Activated T-helper 1 cell treated with anti-CD3 and anti-CD28 coated beads, Interleukin-2, amount 50 U/mL, for 16 hours (primary cell): Measurements from ENCODE around the gene ZNF385D.

Experiments
- DNase-seq, 2 donors: peaks; one replicate each; pipeline ENCODE4 v3.0.0-alpha.2; 2020; ENCODE audit warnings: low read depth in 1 of 2, low spot score in 1 of 2

The ZNF385D gene

GRCh38 chr3:21682206-21682605 lies 68.8 kb downstream of the ZNF385D start:
- no peak for DNase-seq

DNA sequence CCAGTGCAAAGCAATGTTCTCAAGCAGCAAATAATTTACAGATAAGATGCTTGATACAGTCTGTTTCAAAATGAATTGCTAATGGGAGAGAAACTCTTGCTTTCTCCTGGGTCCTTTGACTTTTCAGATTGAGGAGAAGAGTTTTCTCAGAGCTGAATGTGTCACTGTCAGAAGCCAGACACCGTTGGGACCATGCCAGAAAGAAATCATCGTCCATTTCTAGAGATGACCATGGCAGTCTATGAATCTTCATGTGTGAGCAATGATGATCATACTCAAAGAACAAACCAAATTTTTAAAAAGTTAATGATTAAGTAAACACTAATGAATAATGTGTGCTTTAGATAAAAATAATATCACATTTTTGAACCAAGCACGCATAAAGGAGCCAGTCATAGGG lies 77.6 kb downstream of the ZNF385D start:
- DNase-seq, result no peak

DNA sequence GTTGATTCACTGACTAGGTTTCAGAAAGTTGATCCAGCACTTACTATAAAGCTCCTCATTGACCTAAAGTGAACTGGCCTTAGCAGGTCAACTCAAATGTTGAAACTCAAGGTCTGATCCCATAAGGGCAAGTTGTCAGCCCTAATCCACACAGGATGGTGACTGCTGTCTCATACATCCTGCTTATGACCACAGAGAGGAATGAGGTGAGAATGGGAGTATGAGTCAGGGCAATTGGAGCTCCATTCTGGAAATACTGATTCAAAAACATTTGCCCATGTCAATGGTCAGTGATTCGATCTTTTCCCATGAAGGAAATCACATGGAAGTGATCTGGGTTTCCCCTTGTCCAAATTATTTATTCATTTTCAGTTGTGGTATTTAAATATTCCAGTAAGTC lies 78.7 kb downstream of the ZNF385D start:
- DNase-seq, result no peak

DNA sequence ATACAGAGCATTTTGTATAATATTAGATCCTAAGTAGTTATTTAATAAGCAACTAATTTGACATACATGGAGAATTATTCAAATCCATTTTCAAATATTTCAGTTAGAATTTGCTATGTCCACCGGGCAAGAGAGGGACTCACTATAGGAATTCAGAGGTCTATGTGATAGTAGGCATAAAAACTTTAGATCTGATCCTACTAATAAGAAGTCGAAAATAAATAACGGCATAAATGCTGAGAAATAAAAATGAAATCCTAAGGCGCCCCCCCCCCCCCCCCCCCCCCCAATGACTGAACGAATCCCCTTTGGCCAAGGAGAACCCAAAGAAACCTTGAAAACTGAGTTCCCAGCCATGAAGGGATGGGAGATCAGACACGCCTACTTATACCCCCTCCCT lies 80.6 kb downstream of the ZNF385D start:
- DNase-seq, result no peak

GRCh38 chr3:21668012-21668411 lies 83.0 kb downstream of the ZNF385D start:
- no peak for DNase-seq

DNA sequence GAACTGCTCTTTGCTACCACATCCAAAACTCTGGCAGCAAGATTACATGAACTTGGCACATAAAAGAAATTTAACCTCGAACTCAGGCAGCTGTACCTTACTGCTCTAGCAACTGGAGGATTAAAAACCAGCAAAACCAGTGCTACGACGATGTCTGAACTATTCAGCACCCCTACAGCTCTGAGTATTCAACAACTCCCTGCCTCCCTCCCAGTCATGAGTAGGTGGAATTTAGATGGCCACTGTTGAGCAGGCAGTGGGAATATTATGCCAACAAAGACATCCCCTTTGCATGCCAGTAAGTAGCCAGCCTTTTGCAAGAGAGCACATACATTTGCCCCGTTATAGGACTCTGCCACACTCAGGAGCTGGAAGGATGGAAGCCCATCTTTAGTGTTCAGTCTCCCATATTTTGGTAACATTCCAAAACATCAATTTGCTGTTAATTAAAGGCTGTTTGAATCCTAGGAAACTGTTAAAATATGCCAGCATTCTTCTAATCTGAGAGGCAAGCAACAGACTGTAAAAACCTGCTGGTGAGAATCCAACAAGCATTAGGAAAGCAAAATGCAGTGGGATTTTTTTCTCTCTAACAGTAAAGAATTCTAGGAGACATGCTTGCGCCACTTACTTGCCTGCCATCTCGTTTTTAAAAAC lies 85.4 kb downstream of the ZNF385D start:
- DNase-seq, result no peak

DNA sequence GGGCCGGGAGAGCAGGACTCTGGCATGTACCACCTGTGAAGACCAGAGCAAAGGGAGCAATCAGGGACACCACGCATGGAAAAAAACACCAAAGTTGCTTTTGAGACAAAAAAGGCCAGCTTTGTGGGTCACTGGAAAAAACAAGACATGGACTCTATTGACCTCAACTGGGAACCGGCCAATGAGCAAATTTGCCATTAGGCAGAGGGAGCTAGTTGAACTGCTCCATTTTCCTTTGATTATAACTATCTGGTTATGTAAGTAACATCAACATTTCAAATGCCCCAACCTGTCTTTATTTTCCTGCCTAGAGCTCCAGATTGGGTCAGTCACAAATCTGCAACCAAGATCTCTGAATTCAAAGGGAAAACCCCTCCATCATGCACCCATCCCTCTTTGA lies 86.0 kb downstream of the ZNF385D start:
- DNase-seq, result no peak

- no peak for DNase-seq
Observed at GRCh38 chr3:21662403-21662802, 88.6 kb downstream of the ZNF385D start.

GRCh38 chr3:21654662-21655061 lies 96.3 kb downstream of the ZNF385D start:
- no peak for DNase-seq

DNA sequence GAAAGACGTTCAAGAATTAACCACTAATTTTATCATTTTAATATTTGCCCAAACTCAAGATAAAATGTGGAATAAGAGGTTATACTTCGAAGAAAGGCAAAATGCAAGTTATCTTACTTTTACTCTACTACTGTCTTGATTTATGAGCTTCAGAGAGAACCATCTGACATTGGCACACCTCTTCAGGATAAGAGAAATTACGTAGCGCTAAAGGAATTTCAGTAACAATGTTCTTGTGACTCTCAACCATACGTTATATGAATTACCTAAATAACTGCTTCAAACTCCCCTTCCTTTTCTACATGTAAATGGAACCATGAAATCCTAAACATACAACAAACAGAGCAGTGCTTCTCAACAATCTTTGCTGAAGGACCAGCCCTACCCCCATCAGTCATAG lies 96.8 kb downstream of the ZNF385D start:
- no peak for DNase-seq

DNA sequence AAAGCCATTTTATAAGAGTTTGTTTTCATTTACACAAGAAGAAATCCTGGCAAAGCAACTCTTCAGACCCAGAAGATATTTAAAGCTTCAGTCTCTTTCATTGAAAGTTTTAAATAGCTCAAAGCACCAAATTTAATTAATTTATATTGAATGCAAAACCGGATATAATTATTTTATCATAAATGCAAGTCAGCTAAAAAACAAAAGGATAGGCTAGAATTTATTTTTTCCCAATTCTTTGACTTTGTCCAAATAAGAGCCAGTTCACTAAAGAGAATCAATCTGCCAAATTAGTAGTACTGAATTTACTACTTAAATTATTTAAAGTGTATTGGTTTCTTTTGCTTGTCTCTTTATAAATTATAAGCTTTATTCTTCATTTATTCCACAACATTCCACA lies 101.5 kb downstream of the ZNF385D start:
- DNase-seq, result no peak

DNA sequence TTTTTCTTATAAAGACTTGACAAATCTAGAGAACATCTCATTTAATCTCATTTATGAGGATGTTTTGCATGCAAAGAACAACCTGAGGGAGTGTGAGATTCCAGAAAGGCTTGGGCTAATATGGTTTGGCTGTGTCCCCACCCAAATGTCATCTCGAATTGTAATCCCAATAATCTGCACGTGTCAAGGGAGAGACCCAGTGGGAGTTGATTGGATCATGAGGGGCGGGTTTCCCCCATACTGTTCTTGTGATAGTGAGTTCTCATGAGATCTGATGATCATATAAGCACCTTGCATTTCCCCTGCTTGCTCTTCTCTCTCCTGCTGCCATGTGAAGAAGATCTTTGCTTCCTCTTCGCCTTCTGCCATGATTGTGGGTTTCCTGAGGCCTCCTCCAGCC lies 103.0 kb downstream of the ZNF385D start:
- no peak for DNase-seq

DNA sequence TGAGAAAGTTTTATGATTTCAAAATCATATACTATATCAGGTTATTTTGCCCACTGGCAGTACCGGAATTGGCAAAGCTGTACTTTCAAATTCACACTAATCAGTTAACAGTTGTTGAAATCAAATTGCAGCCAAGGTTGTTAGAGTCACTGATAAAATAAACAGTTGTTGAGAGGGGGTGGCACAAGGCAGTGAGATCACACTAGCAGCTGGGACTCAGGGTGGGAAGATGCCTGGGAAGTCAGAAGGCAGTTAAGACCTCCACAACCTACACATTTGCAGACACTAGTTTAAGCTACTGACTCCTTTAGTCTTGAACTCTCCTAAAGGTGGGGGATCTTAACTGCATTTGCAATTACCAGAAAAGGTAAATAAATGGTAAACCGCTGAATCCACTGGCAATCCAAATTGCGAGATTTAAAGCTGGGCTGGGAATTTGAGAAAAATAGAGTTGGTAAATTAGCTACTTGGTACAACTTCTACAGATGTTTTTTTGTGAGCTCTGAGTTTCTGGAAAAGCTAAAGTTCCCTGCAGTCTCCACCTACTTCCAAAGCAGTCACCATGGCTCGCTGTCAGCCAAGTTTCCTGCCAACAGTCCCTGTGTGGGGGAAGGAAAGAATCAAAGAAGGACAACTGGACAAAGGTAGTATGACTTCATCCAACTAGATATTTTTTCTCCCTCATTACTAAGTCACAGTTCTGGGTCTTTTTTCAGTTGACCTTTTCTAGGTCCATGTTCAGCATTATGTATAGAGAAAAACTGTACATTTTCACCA lies 105.7 kb downstream of the ZNF385D start:
- DNase-seq, result no peak

GRCh38 chr3:21644268-21644667 lies 106.7 kb downstream of the ZNF385D start:
- no peak for DNase-seq

DNA sequence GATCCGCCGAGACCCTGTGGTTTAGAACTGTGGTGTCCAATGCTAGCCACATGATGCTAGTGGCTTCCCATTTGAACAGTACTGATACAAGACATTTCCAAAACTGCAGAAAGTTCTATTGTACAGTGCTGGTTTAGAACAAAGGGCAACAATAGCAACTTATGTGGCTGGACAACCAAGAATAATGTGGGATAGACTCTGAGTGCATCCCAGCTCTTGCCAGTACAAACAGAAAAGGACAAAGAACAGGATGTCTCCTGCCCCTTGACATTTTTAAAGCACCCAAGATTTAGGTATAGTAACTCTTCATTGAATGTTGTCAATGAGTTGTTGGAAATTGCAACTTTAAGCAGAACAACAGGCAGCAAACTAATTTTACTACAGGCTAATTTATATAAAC lies 107.3 kb downstream of the ZNF385D start:
- no peak for DNase-seq

DNA sequence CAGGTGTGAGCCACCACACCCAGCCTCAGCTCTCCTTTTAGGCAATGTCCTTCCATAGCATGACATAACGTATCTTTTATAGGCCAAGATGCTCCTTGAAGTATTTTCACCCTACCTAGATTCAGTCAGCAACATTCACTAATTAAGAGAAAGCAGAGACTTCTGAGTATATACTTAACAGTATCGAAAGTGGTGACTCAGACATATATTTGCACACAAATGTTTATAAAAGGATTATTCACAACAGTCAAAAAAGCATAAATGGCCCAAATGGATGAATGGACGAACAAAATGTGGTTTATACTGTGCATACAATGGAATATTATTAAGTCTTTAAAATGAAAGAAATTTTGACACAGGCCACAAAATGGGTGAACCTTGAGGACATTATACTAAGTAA lies 108.6 kb downstream of the ZNF385D start:
- DNase-seq, result no peak

DNA sequence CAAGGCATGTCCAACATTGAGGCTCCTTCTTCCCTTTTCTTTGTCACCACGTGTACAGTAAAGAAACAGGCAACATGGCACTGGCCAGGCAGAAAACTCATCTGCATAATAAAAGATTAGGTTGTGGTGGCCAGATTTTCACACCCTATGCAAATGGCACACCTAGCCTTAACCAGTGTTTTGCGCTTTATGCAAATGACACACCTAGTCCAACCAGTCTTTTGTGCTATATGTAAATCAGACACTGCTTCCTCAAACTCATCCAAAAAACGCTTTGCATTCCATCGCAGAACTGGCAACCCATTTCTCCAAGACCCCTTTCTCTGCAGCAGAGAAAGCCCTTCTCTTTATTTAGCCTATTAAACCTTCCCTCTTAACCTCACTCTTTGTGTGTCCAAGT lies 109.1 kb downstream of the ZNF385D start:
- no peak for DNase-seq

GRCh38 chr3:21638488-21638887 lies 112.5 kb downstream of the ZNF385D start:
- no peak for DNase-seq

DNA sequence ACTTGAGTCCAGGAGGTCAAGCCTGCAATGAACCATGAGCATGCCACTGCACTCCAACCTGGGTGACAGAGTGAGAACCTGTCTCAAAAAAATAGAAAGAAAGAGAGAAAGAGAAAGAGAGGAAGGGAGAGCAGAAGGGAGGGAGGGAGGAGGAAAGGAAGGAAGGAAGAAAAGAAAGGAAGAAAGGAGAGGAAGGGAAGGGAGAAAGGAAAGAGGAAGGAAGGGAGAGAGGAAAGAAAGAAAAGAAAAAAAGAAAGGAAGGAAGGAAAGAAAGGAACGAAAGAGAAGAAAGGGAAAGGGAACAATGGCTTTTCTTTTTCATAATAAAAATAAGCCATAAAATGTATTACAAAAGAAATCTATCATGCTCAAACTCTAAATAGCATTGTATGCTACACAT lies 116.9 kb downstream of the ZNF385D start:
- no peak for DNase-seq

GRCh38 chr3:21624524-21624923 lies 126.5 kb downstream of the ZNF385D start:
- DNase-seq, result no peak

- no peak for DNase-seq
Observed at GRCh38 chr3:21621181-21621651, 129.8 kb downstream of the ZNF385D start.

DNA sequence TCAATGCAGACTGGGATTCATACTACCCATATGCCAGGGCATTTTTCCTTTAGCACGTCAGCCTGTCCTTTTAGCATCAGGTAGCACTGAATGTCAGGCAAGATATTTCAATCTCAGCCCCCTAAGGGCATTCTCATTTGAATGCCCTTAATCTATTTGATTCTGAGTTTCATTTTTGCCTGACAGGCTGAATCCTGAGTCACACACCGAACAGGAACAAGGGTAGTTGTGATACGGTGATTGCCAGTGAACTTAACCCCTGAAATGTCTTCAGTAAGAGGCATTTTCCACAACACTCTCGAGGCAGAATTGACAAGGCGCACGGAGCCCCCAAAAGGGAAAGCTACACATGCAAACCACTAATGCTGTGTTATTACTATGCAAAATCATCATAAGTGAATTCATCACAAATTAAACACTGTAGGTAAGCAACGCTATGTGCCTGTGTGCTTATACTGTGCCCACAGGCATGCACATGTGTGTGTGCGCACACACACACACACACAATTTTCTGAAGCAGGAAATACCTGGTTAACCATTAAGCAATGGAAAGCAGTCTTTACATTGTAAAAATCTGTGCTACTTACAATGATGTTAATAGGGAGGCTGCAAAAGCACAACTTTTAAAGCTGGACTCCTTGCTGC lies 130.4 kb downstream of the ZNF385D start:
- DNase-seq, result no peak
